HepG2 (cell line): Measurements from ENCODE around the gene CARD16. TPM values are rescaled to one million over a fixed set of nuclear protein-coding genes. Genes with fewer than 3 reads are reported as not detected.

ENCODE experiments used
- AKAP8 ChIP-seq: sonication (generic); formaldehyde crosslinking; IDR thresholded peaks from 2 replicates; pipeline ENCODE4 v1.5.1; 2020; ENCODE audit warnings: mild to moderate bottlenecking, missing genetic modification reagents
- CENPT ChIP-seq: sonication (generic); formaldehyde crosslinking; IDR thresholded peaks from 2 replicates; pipeline ENCODE4 v1.8.0; 2022; ENCODE audit warnings: low read depth, mild to moderate bottlenecking, moderate library complexity, missing genetic modification reagents
- E2F2 ChIP-seq: sonication (generic); formaldehyde crosslinking; IDR thresholded peaks from 2 replicates; pipeline ENCODE4 v1.4.0; 2020; ENCODE audit warnings: missing genetic modification reagents, borderline replicate concordance
- HIVEP1 ChIP-seq: sonication (generic); formaldehyde crosslinking; IDR thresholded peaks from 2 replicates; pipeline ENCODE4 v1.4.0; 2020; ENCODE audit warnings: mild to moderate bottlenecking, missing genetic modification reagents
- HOXA3 ChIP-seq: sonication (generic); formaldehyde crosslinking; IDR thresholded peaks from 2 replicates; pipeline ENCODE4 v1.5.0; 2020; ENCODE audit warnings: missing genetic modification reagents
- NAIF1 ChIP-seq: sonication (generic); formaldehyde crosslinking; IDR thresholded peaks from 2 replicates; pipeline ENCODE4 v1.5.0; 2020; ENCODE audit warnings: mild to moderate bottlenecking, missing genetic modification reagents, borderline replicate concordance
- NFYB ChIP-seq: sonication (generic); formaldehyde crosslinking; IDR thresholded peaks from 2 replicates; pipeline ENCODE4 v1.4.0; 2020; ENCODE audit warnings: missing genetic modification reagents
- PAWR ChIP-seq: sonication (generic); formaldehyde crosslinking; IDR thresholded peaks from 2 replicates; pipeline ENCODE4 v1.4.0; 2020; ENCODE audit warnings: missing genetic modification reagents, mild to moderate bottlenecking, borderline replicate concordance
- RARG ChIP-seq: sonication (generic); formaldehyde crosslinking; IDR thresholded peaks from 2 replicates; pipeline ENCODE4 v1.4.0; 2020; ENCODE audit warnings: low read depth, mild to moderate bottlenecking, missing genetic modification reagents
- TBX2 ChIP-seq: sonication (generic); formaldehyde crosslinking; IDR thresholded peaks from 2 replicates; pipeline ENCODE4 v1.5.0; 2020; ENCODE audit warnings: missing genetic modification reagents, mild to moderate bottlenecking, borderline replicate concordance
- ZMYM4 ChIP-seq: sonication (generic); formaldehyde crosslinking; IDR thresholded peaks from 2 replicates; pipeline ENCODE4 v1.8.1; 2023; ENCODE audit warnings: mild to moderate bottlenecking, missing genetic modification reagents
- ZNF10 ChIP-seq: sonication (generic); formaldehyde crosslinking; IDR thresholded peaks from 2 replicates; pipeline ENCODE4 v1.4.0; 2020; ENCODE audit warnings: mild to moderate bottlenecking, low read depth, missing genetic modification reagents, borderline replicate concordance
- ZNF138 ChIP-seq: sonication (generic); formaldehyde crosslinking; IDR thresholded peaks from 2 replicates; pipeline ENCODE4 v1.5.0; 2020; ENCODE audit warnings: mild to moderate bottlenecking, low read depth, missing genetic modification reagents
- ZNF143 ChIP-seq: sonication (generic); formaldehyde crosslinking; IDR thresholded peaks from 2 replicates; pipeline ENCODE4 v1.4.0; 2020; ENCODE audit warnings: missing genetic modification reagents
- ZNF451 ChIP-seq: sonication (generic); formaldehyde crosslinking; IDR thresholded peaks from 2 replicates; pipeline ENCODE4 v1.5.0; 2020; ENCODE audit warnings: mild to moderate bottlenecking, missing genetic modification reagents
- ZNF460 ChIP-seq: sonication (generic); formaldehyde crosslinking; IDR thresholded peaks from 2 replicates; pipeline ENCODE4 v1.5.1; 2020; ENCODE audit warnings: missing genetic modification reagents, mild to moderate bottlenecking, borderline replicate concordance
- ZNF549 ChIP-seq: sonication (generic); formaldehyde crosslinking; IDR thresholded peaks from 2 replicates; pipeline ENCODE4 v1.5.0; 2020; ENCODE audit warnings: missing genetic modification reagents
- ZNF557 ChIP-seq: sonication (generic); formaldehyde crosslinking; IDR thresholded peaks from 2 replicates; pipeline ENCODE4 v1.4.0; 2020; ENCODE audit warnings: missing genetic modification reagents
- ZNF598 ChIP-seq: sonication (generic); formaldehyde crosslinking; IDR thresholded peaks from 2 replicates; pipeline ENCODE4 v1.5.1; 2020; ENCODE audit warnings: mild to moderate bottlenecking, missing genetic modification reagents, borderline replicate concordance
- ZNF672 ChIP-seq: sonication (generic); formaldehyde crosslinking; IDR thresholded peaks from 2 replicates; pipeline ENCODE4 v1.8.1; 2022; ENCODE audit warnings: missing genetic modification reagents
- polyA plus RNA-seq, 8 experiments: library from polyadenylated mRNA; depleted of rRNA in 3 of 8; stranded (reverse) in 7 of 8; unstranded in 1 of 8; fragments of >200 nt; fragmentation: Illumina TruSeq in 4 of 8; extraction: Trizol in 4 of 8; gene quantifications; 2 replicates each; pipeline versions ENCODE4 v1.2.1 to v1.2.3, GENCODE V29; 2011 to 2016; ENCODE audit warnings: low read depth in 4 of 8, missing spikeins in 1 of 8, mixed read lengths in 1 of 8; ENCODE audit not compliant: insufficient read depth in 1 of 8
- total RNA-seq, 5 experiments: library from RNA; depleted of rRNA; stranded (reverse); fragments of >200 nt; fragmentation: Illumina TruSeq; extraction: Trizol; gene quantifications; 2 replicates each; pipeline ENCODE4 v1.2.3, GENCODE V29; 2016; ENCODE audit warnings: low read depth in 1 of 5
- TF ChIP-seq, protein P1 (sequence below): sonication (generic); formaldehyde crosslinking; IDR thresholded peaks from 2 replicates; pipeline ENCODE4 v1.5.1; 2020; ENCODE audit warnings: mild to moderate bottlenecking, missing genetic modification reagents, moderate library complexity
- TF ChIP-seq, protein P2 (sequence below): sonication (generic); formaldehyde crosslinking; conservative IDR thresholded peaks from 2 replicates; pipeline ENCODE4 v1.4.0; 2020; ENCODE audit warnings: missing genetic modification reagents
- TF ChIP-seq, protein P3 (sequence below): fragments of 450-650 bp; IDR thresholded peaks from 2 replicates; pipeline ENCODE4 v1.6.1; 2017
- TF ChIP-seq, protein P4 (sequence below): sonication (generic); formaldehyde crosslinking; IDR thresholded peaks from 2 replicates; pipeline ENCODE4 v1.4.0; 2020; ENCODE audit warnings: missing genetic modification reagents; ENCODE audit errors: not compliant biosample characterization

The CARD16 gene
- total and polyA plus RNA-seq, 2 of the 13 experiments (the other 11 are each of a cell fraction or from before 2014, with no cell fraction given) = 0.34 TPM; not detected in 1

GRCh38 chr11:104995001-104995408 lies 50.1 kb downstream of the CARD16 start (continued):
- TF ChIP-seq E2F2 (no peak), ZNF672 (no peak), ZNF10 (no peak), RARG (CRISPR knock-in tag) (no peak), HOXA3 (no peak), PAWR (no peak), TBX2 (CRISPR knock-in tag) (peak; percentile 89), CENPT (no peak), ZNF451 (CRISPR knock-in tag) (no peak), ZNF598 (CRISPR knock-in tag) (no peak), AKAP8 (CRISPR knock-in tag) (no peak), ZNF138 (no peak), ZNF557 (CRISPR knock-in tag) (no peak), ZMYM4 (CRISPR knock-in tag) (peak; percentile 96), NFYB (CRISPR knock-in tag) (0 out of 2 replicates have a peak, but pooled peaks have one; percentile 13), ZNF549 (no peak), ZNF460 (CRISPR knock-in tag) (no peak; the same call in 1 of the 2 replicates), HIVEP1 (CRISPR knock-in tag) (no peak), ZNF143 (CRISPR knock-in tag) (no peak), NAIF1 (no peak)
- TF ChIP-seq, protein P1, sequence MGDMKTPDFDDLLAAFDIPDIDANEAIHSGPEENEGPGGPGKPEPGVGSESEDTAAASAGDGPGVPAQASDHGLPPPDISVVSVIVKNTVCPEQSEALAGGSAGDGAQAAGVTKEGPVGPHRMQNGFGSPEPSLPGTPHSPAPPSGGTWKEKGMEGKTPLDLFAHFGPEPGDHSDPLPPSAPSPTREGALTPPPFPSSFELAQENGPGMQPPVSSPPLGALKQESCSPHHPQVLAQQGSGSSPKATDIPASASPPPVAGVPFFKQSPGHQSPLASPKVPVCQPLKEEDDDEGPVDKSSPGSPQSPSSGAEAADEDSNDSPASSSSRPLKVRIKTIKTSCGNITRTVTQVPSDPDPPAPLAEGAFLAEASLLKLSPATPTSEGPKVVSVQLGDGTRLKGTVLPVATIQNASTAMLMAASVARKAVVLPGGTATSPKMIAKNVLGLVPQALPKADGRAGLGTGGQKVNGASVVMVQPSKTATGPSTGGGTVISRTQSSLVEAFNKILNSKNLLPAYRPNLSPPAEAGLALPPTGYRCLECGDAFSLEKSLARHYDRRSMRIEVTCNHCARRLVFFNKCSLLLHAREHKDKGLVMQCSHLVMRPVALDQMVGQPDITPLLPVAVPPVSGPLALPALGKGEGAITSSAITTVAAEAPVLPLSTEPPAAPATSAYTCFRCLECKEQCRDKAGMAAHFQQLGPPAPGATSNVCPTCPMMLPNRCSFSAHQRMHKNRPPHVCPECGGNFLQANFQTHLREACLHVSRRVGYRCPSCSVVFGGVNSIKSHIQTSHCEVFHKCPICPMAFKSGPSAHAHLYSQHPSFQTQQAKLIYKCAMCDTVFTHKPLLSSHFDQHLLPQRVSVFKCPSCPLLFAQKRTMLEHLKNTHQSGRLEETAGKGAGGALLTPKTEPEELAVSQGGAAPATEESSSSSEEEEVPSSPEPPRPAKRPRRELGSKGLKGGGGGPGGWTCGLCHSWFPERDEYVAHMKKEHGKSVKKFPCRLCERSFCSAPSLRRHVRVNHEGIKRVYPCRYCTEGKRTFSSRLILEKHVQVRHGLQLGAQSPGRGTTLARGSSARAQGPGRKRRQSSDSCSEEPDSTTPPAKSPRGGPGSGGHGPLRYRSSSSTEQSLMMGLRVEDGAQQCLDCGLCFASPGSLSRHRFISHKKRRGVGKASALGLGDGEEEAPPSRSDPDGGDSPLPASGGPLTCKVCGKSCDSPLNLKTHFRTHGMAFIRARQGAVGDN (CRISPR knock-in tag) = no peak
- TF ChIP-seq, protein P2, sequence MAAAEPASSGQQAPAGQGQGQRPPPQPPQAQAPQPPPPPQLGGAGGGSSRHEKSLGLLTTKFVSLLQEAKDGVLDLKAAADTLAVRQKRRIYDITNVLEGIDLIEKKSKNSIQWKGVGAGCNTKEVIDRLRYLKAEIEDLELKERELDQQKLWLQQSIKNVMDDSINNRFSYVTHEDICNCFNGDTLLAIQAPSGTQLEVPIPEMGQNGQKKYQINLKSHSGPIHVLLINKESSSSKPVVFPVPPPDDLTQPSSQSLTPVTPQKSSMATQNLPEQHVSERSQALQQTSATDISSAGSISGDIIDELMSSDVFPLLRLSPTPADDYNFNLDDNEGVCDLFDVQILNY = no peak
- TF ChIP-seq, protein P3, sequence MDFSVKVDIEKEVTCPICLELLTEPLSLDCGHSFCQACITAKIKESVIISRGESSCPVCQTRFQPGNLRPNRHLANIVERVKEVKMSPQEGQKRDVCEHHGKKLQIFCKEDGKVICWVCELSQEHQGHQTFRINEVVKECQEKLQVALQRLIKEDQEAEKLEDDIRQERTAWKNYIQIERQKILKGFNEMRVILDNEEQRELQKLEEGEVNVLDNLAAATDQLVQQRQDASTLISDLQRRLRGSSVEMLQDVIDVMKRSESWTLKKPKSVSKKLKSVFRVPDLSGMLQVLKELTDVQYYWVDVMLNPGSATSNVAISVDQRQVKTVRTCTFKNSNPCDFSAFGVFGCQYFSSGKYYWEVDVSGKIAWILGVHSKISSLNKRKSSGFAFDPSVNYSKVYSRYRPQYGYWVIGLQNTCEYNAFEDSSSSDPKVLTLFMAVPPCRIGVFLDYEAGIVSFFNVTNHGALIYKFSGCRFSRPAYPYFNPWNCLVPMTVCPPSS = no peak
- TF ChIP-seq, protein P4, sequence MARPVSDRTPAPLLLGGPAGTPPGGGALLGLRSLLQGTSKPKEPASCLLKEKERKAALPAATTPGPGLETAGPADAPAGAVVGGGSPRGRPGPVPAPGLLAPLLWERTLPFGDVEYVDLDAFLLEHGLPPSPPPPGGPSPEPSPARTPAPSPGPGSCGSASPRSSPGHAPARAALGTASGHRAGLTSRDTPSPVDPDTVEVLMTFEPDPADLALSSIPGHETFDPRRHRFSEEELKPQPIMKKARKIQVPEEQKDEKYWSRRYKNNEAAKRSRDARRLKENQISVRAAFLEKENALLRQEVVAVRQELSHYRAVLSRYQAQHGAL = no peak
